ENCODE measurements around the gene ALKAL2. TPM values are rescaled to one million over a fixed set of nuclear protein-coding genes. Genes with fewer than 3 reads are reported as not detected.

ALKAL2 gene
- total RNA-seq, 1 experiment from 2014 or later, result 3.5 TPM

- TF ChIP-seq MXD4 (CRISPR knock-in tag; IDR thresholded peaks at IDR 0.05; ENCODE audit: borderline replicate concordance) (no peak), NR2C2 (CRISPR knock-in tag; IDR thresholded peaks at IDR 0.05) (no peak), GRHL2 (CRISPR knock-in tag; IDR thresholded peaks at IDR 0.05; ENCODE audit: insufficient replicate concordance, severe bottlenecking) (no peak)
Observed at GRCh38 chr2:309954-310510, 22.1 kb upstream of the ALKAL2 start (continued).

GRCh38 chr2:309148-309953 lies 21.5 kb upstream of the ALKAL2 start:
- CTCF ChIA-PET, result interaction anchor here (0.8 to 1.7 kb wide), 6 partner anchors 8 to 35 kb away, joined by 3 to 5 read pairs (median 4); partner anchors contain the start of gene ALKAL2

GRCh38 chr2:305366-305765 lies 17.5 kb upstream of the ALKAL2 start:
- H3K27ac Mint-ChIP-seq, result no peak overlapping the region
- no peak for DNase-seq (ENCODE audit: low spot score)
- TF ChIP-seq ZNF281 (CRISPR knock-in tag; IDR thresholded peaks at IDR 0.05) (no peak), FOXK1 (CRISPR knock-in tag; IDR thresholded peaks at IDR 0.05) (no peak), E2F1 (CRISPR knock-in tag; IDR thresholded peaks at IDR 0.05) (no peak), ZNF396 (CRISPR knock-in tag; IDR thresholded peaks at IDR 0.05; ENCODE audit: borderline replicate concordance) (no peak), CTCF (IDR thresholded peaks at IDR 0.05) (no peak), AFF4 (CRISPR knock-in tag; IDR thresholded peaks at IDR 0.05; ENCODE audit: borderline replicate concordance) (no peak), NR2C2 (CRISPR knock-in tag; IDR thresholded peaks at IDR 0.05) (no peak), MLX (CRISPR knock-in tag; IDR thresholded peaks at IDR 0.05) (no peak), HMGXB4 (CRISPR knock-in tag; IDR thresholded peaks at IDR 0.05) (no peak), RELA (CRISPR knock-in tag; IDR thresholded peaks at IDR 0.05; ENCODE audit: borderline replicate concordance) (no peak), ZNF263 (CRISPR knock-in tag; IDR thresholded peaks at IDR 0.05; ENCODE audit: low read depth) (no peak), FOXP4 (CRISPR knock-in tag; IDR thresholded peaks at IDR 0.05) (no peak), ESRRA (CRISPR knock-in tag; IDR thresholded peaks at IDR 0.05; ENCODE audit: borderline replicate concordance) (no peak)

More at GRCh38 chr2:309148-309953, 21.5 kb upstream of the ALKAL2 start:
- TF ChIP-seq SOX15 (CRISPR knock-in tag; IDR thresholded peaks at IDR 0.05) (no peak), ZNF423 (CRISPR knock-in tag; IDR thresholded peaks at IDR 0.05) (peak; percentile 23; the same call in 1 of the 2 replicates)
- Mint-ChIP-seq H3K27me3 (ENCODE audit: low read depth) (no peaks in the 10 kb centered on the region), H3K27ac (peak overlapping the region; percentile 94), H3K4me1 (peaks cover 17% of the 10 kb centered on the region), H3K9me3 (no peaks in the 10 kb centered on the region), H3K4me3 (no peak overlapping the region), H3K36me3 (no peaks in the 10 kb centered on the region)
- POLR2A ChIA-PET, result interaction anchor here (1.0 to 1.1 kb wide), 2 partner anchors 19 to 48 kb away, joined by 3 read pairs; no protein-coding TSS in a partner anchor
- peak; percentile 53 for DNase-seq (ENCODE audit: low spot score)
- peak; percentile 90 for ATAC-seq

More at GRCh38 chr2:305366-305765, 17.5 kb upstream of the ALKAL2 start:
- H3K27me3 Mint-ChIP-seq (ENCODE audit: low read depth), result no peaks in the 10 kb centered on the region; the same call in none of the 2 replicates
- peaks cover 24% of the 10 kb centered on the region for H3K9me3 Mint-ChIP-seq
- ChIA-PET POLR2A (no interaction called here), CTCF (no interaction called here)
- no peak overlapping the region for H3K4me3 Mint-ChIP-seq
- H3K36me3 Mint-ChIP-seq, result peaks cover 6% of the 10 kb centered on the region; the same call in 1 of the 2 replicates
- no peak for ATAC-seq
- H3K4me1 Mint-ChIP-seq, result peaks cover 15% of the 10 kb centered on the region
